Calu3 (cell line): ENCODE data around the gene RPS6KA1. TPM values are rescaled to one million over a fixed set of nuclear protein-coding genes. Genes with fewer than 3 reads are reported as not detected.

Source experiments
- BruUV-seq: library from RNA; stranded (reverse); fragments of 400-500 nt; replicated peaks from 2 replicates; lab custom pipeline; 2021; lab: Mats Ljungman, UMichigan
- CTCF ChIA-PET: fragments of 300-600 bp; sonication (Branson Sonifier 250); formaldehyde crosslinking; loops from one replicate; lab custom pipeline; 2022; ENCODE audit warnings: antibody characterized with exemption; lab: Charles Lee
- DNase-seq: peaks from one replicate; pipeline ENCODE4 v3.0.0; 2022
- H3K27ac Mint-ChIP-seq: one replicate; pipeline ENCODE4 v1.8.0; 2022; ENCODE audit warnings: mixed read lengths; ENCODE audit not compliant: unreplicated experiment
- H3K27me3 Mint-ChIP-seq: one replicate; pipeline ENCODE4 v1.8.0; 2022; ENCODE audit warnings: mixed read lengths; ENCODE audit not compliant: unreplicated experiment
- H3K36me3 Mint-ChIP-seq: one replicate; pipeline ENCODE4 v1.8.0; 2022; ENCODE audit warnings: mild to moderate bottlenecking, moderate library complexity, mixed read lengths; ENCODE audit not compliant: insufficient read depth, unreplicated experiment
- H3K4me1 Mint-ChIP-seq: one replicate; pipeline ENCODE4 v1.8.0; 2022; ENCODE audit warnings: mild to moderate bottlenecking, low read depth, mixed read lengths; ENCODE audit not compliant: unreplicated experiment
- H3K4me3 Mint-ChIP-seq: one replicate; pipeline ENCODE4 v1.8.0; 2022; ENCODE audit warnings: mild to moderate bottlenecking, low read depth, moderate library complexity, mixed read lengths; ENCODE audit not compliant: unreplicated experiment
- H3K9me3 Mint-ChIP-seq: one replicate; pipeline ENCODE4 v1.8.0; 2022; ENCODE audit warnings: low read depth, mixed read lengths; ENCODE audit not compliant: unreplicated experiment
- CTCF ChIP-seq: fragments of 200-600 bp; IDR thresholded peaks from one replicate; pipeline ENCODE4 v1.8.0; 2022; ENCODE audit warnings: antibody characterized with exemption; ENCODE audit not compliant: unreplicated experiment
- intact Hi-C: fragments of 100-400 bp; cut with micrococcal nuclease; formaldehyde crosslinking; loops from one replicate; pipeline ENCODE4 v1.10.0; 2022; ENCODE audit not compliant: unreplicated experiment
- total RNA-seq: library from RNA; stranded (reverse); gene quantifications from 2 replicates; pipeline ENCODE4 v1.2.3, GENCODE V29; 2022

RPS6KA1 gene
- total RNA-seq, 1 experiment from 2014 or later: 28.1 TPM

- no TSS peak for BruUV-seq
- Mint-ChIP-seq H3K9me3 (no peaks in the 10 kb centered on the region), H3K36me3 (peaks cover 20% of the 10 kb centered on the region), H3K4me3 (no peak overlapping the region), H3K27me3 (no peaks in the 10 kb centered on the region), H3K27ac (no peak overlapping the region), H3K4me1 (no peaks in the 10 kb centered on the region)
- CTCF ChIA-PET: no interaction called here
- intact Hi-C loops: no loop called here
- no peak for TF ChIP-seq CTCF
- no peak for DNase-seq
These were observed 26.6 kb downstream of the RPS6KA1 start for GRCh38 chr1:26556111-26556510.

- no peaks in the 10 kb centered on the region for H3K9me3 Mint-ChIP-seq
- no peaks in the 10 kb centered on the region for H3K4me1 Mint-ChIP-seq
- TF ChIP-seq CTCF: no peak
- no peak overlapping the region for H3K4me3 Mint-ChIP-seq
- intact Hi-C loops: no loop called here
- CTCF ChIA-PET: no interaction called here
- no peaks in the 10 kb centered on the region for H3K27me3 Mint-ChIP-seq
- peaks cover 18% of the 10 kb centered on the region for H3K36me3 Mint-ChIP-seq
- no peak for DNase-seq
- no peak overlapping the region for H3K27ac Mint-ChIP-seq
- no TSS peak for BruUV-seq
These were observed 27.4 kb downstream of the RPS6KA1 start for GRCh38 chr1:26557008-26557407.

- no peaks in the 10 kb centered on the region for H3K27me3 Mint-ChIP-seq
- no peak overlapping the region for H3K27ac Mint-ChIP-seq
- CTCF ChIA-PET: no interaction called here
- DNase-seq: no peak
- peaks cover 18% of the 10 kb centered on the region for H3K36me3 Mint-ChIP-seq
- no TSS peak for BruUV-seq
- H3K4me1 Mint-ChIP-seq: no peaks in the 10 kb centered on the region
- TF ChIP-seq CTCF: no peak
- no peak overlapping the region for H3K4me3 Mint-ChIP-seq
- no peaks in the 10 kb centered on the region for H3K9me3 Mint-ChIP-seq
- intact Hi-C loops: no loop called here
These were observed 29.1 kb downstream of the RPS6KA1 start for GRCh38 chr1:26558685-26559048.

- intact Hi-C loops: no loop called here
- Mint-ChIP-seq H3K4me1 (no peaks in the 10 kb centered on the region), H3K36me3 (peaks cover 24% of the 10 kb centered on the region), H3K9me3 (no peaks in the 10 kb centered on the region), H3K4me3 (no peak overlapping the region), H3K27ac (no peak overlapping the region), H3K27me3 (no peaks in the 10 kb centered on the region)
- no TSS peak for BruUV-seq
- CTCF ChIA-PET: no interaction called here
- TF ChIP-seq CTCF: no peak
- no peak for DNase-seq
These were observed 30.8 kb downstream of the RPS6KA1 start for GRCh38 chr1:26560403-26560780.
